Embryonic facial prominence (tissue), 1 donor: ENCODE data around the gene NOS2.
"Not testable (repeated sequence)": the region's sequence is repeated elsewhere in the genome, so short reads cannot be mapped to it uniquely, and the experiment has no call there.

Experiments used
- DNase-seq: peaks from one replicate; pipeline ENCODE4 v3.0.0-alpha.2; 2016; ENCODE audit errors: extremely low spot score

Gene NOS2

DNA sequence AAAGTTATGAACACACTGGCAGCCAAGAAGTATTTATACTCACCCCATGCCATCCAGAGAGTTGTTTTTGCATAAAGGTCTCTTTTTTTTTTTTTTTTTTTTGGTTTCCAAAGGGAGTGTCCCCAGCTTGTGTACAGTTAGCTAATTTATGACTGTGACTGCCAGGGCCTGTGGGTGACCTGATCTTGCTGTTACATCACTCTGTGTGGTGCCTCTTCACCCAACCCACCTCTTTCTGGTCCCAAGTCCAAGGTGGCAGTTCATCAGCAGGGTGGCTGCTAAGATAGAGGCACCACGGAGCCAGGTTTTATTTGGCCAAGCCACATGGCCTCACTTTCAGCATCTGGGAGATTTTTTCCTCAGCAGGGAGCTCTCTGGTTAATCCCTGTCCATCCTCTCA, at the start of gene NOS2:
TSS of gene NOS2 (minus strand) at position 8 of the 400 bp plus-strand sequence. CDS start 1,720 bp downstream, outside the sequence.
- no peak for DNase-seq

- no peak for DNase-seq
These were observed 49.3 kb upstream of the NOS2 start for GRCh38 chr17:27849474-27850185.

DNA sequence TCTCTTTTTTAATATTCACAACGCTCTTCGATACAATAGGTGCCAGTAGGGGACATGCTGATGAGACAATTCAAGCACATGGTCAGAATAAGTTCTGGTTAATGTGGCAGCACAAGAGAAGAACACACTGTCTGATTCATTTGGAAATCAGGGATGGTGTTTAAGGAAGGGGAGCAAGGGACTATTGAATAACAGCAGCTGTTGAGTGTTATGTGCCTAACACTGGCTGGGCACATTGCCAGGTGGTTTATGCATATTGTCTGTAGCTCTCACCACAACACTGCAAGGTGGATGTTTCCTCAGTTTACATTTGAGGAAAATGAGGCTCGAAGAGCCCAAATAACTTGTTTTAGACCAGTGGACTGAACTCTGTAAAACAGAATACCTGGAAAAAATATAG, 48.6 kb upstream of the NOS2 start:
- DNase-seq, result no peak

GRCh38 chr17:27846808-27847307, 46.5 kb upstream of the NOS2 start:
- not testable (repeated sequence) for DNase-seq

DNA sequence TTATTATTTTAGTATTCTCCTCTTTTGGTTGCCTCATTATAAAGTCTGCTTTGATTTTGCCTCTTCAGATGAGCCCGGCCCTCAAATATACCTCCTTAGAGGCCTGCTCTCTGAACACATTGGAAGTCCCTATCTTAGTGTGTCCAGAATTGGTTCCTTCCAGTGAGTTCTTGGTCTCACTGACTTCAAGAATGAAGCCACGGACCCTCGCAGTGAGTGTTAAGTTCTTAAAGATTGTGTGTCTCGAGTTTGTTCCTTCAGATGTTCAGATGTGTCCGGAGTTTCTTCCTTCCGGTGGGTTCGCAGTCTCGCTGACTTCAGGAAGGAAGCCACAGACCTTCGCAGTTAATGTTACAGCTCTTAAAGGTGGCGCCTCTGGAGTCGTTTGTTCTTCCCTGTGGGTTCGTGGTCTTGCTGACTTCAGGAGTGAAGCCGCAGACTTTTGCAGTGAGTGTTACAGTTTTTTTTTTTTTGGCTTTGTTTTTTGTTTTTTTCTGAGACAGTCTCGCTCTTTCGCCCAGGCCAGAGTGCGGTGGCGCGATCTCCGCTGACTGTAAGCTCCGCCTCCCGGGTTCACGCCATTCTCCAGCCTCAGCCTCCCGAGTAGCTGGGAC, 45.8 kb upstream of the NOS2 start:
- DNase-seq, result no peak

GRCh38 chr17:27845264-27846041, 45.1 kb upstream of the NOS2 start:
- no peak for DNase-seq

GRCh38 chr17:27840688-27841087, 40.4 kb upstream of the NOS2 start:
- DNase-seq, result no peak

DNA sequence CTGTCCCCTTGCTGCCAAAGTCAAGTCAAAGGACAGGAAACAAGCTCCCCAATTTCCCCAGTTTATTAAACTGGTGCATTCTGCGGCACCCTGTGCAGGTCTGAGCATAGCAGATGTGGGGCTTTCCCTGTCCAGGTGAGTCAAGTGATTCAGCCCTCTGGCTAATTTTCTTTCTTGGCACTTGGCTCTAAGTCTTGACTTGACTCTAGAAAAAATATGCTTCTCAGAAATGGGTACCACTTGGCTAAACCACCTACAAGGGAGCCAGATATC, 40.0 kb upstream of the NOS2 start:
- not testable (repeated sequence) for DNase-seq

- not testable (repeated sequence) for DNase-seq
These were observed 39.5 kb upstream of the NOS2 start for GRCh38 chr17:27839571-27840405.

DNA sequence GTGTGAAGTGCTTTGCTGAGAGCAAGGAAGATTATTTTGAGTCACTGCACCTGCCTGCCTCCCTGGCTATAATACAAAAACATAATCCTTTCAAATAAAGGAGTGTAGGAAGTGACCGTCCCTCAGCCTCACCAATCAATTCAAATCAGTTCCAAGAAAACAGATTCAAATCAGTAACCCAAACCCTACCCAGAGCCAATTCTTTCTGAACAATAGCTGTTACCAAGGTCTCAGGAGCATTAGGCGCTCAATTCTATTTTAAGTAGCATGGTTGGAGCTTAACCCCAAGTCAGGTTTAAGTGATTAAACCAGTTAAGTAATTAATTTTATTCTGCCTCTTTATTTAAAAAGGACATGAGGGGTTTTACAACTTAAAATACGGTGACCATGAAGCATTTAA, 38.3 kb upstream of the NOS2 start:
- DNase-seq, result not testable (repeated sequence)

DNA sequence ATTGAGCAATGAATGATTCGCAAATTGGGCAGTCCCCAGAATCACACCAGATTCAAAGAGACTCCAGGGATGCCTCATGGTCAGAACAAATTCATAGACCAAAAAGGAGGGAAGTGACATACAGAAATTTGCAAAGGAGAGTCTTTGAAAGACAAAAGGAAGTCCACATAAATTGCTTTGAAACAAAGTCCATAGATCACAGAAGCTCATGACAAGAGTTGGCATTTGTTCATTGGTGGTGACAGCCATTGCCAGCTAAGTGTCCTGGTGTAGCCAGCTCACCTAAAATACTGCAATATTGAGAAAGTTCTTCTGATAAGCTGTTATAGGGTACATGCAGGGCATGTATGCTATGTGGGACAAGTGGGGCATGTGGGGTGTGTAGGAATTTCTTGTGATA, 37.4 kb upstream of the NOS2 start:
- DNase-seq, result not testable (repeated sequence)

DNA sequence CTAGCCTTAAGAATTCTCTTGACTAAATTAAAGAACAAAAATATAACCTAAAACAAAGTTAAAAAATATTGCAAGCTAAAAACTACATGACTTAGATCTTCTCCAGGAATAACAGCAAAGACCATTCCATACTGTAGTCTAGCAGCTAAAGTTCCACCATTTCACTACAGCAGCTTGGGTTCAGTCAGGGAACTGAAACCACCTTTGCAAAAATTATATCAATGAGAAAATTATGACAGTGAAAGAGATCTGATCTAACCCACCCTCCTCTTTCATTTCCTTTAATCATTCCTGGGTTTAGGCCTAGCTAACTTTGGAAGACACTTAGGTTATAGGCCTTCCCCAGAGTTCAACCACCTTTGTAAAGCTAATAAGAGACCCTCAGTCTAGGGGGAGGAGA, 36.3 kb upstream of the NOS2 start:
- DNase-seq, result no peak

GRCh38 chr17:27834571-27834970, 34.2 kb upstream of the NOS2 start:
- no peak for DNase-seq

DNA sequence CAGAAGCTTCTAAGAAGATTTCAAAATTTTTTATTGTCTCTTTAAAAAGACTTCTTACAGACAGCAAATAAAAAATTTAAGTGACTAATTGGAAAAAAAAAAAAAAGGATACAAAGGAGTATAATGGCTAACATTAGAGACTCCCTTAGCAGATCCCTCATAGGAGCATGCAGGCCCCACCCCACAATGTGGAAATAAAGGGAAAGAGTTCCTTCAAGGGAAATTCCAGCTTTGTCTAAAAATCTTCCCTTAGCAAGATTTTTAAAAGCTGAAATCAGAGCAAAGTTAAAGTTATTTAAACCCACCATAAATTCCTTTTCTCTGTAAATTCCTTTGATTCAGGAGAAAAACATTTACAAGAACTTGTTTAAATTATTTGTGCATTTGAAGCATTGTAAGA, 32.5 kb upstream of the NOS2 start:
- DNase-seq, result no peak

GRCh38 chr17:27829888-27830287, 29.6 kb upstream of the NOS2 start:
- DNase-seq, result not testable (repeated sequence)

GRCh38 chr17:27829143-27829711, 28.9 kb upstream of the NOS2 start:
- DNase-seq, result not testable (repeated sequence)

- no peak for DNase-seq
These were observed 25.1 kb upstream of the NOS2 start for GRCh38 chr17:27825459-27825858.

- DNase-seq, result no peak
These were observed 24.4 kb upstream of the NOS2 start for GRCh38 chr17:27824745-27825144.

DNA sequence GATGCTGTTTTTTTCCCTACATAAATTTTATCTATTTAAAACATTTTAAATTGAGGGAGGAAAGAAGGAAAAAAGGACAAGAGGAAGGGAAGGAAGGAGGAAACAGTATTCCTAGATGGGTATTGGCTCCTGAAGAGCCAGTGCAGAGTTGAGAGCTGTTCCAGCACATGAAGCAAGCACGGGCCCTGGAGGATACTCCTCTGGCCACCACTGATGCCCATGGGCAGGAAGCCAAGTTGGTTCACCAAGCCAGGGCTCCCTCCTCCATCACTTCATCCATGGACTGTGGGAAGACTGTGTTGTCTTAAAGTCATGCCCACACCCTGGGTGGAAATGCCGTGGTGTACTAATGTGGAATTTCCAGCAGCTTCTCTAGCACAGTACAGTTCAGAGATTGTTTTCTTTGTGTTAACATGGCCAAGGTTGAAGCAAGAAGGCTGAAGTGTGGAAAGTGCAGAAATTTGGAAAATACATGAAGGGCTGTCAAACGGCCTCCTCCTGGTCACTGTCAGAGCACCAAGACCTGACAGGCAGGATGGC, 23.9 kb upstream of the NOS2 start:
- DNase-seq, result no peak

- not testable (repeated sequence) for DNase-seq
These were observed 21.8 kb upstream of the NOS2 start for GRCh38 chr17:27822108-27822507.

DNA sequence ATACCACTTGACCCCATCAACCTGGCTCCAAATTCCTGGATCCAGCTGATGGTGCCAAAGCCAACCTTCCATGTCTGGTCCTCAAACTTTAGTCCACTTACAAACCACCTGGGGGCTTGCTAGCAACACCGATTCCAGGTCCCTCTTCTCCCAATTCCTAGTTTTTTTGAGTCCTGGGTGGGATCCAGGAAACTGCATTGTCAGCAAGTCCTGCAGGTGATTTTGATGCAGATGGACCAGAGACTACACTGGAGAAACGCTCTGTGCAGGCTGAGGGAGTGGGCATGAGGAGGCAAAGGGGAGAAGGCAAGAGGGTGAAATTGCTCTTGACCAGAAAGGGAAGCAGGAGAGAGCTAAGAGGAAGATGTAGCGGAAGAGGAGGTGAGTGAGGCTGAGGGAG, 21.0 kb upstream of the NOS2 start:
- no peak for DNase-seq
